K562 (cell line): Measurements from ENCODE around the gene SLC4A9. TPM values are rescaled to one million over a fixed set of nuclear protein-coding genes. Genes with fewer than 3 reads are reported as not detected.

Source experiments
- ATF7 ChIP-seq: fragments of 450-650 bp; IDR thresholded peaks from 2 replicates; pipeline ENCODE4 v1.7.1; 2014; ENCODE audit warnings: mild to moderate bottlenecking, moderate library complexity
- CREM ChIP-seq: IDR thresholded peaks from 2 replicates; pipeline ENCODE4 v1.6.1; 2014; ENCODE audit warnings: antibody characterized with exemption, low read depth
- ESRRA ChIP-seq: fragments of 450-650 bp; IDR thresholded peaks from 2 replicates; pipeline ENCODE4 v1.6.1; 2014; ENCODE audit warnings: low read depth, mild to moderate bottlenecking, moderate library complexity, borderline replicate concordance
- MAX ChIP-seq: sonication (generic); formaldehyde crosslinking; IDR thresholded peaks from 2 replicates; pipeline ENCODE4 v1.9.0; 2022; ENCODE audit warnings: mild to moderate bottlenecking, missing genetic modification reagents
- MTA3 ChIP-seq: fragments of 450-650 bp; formaldehyde crosslinking; IDR thresholded peaks from 2 replicates; pipeline ENCODE4 v1.6.1; 2017; ENCODE audit warnings: mild to moderate bottlenecking, borderline replicate concordance
- MYC ChIP-seq, 2 experiments: fragments of 250-450 bp in 1 of 2; sonication (Bioruptor Pico) in 1 of 2; IDR thresholded peaks; 2 replicates each; pipeline versions ENCODE4 v1.5.1 to v1.6.1; 2012 to 2021; ENCODE audit warnings: low read depth in 2 of 2, borderline replicate concordance in 1 of 2, improper control_type of control experiment in 1 of 2, low read length in 1 of 2, mild to moderate bottlenecking in 1 of 2, moderate library complexity in 1 of 2
- PATZ1 ChIP-seq: fragments of 250-450 bp; sonication (Bioruptor Pico); IDR thresholded peaks from 2 replicates; pipeline ENCODE4 v1.5.0; 2020; ENCODE audit warnings: mild to moderate bottlenecking, borderline replicate concordance
- REST ChIP-seq, 2 experiments: fragments of 450-650 bp; formaldehyde crosslinking in 1 of 2; IDR thresholded peaks; 2 replicates each; pipeline versions ENCODE4 v1.4.0 to v1.6.1; 2014 to 2020; ENCODE audit warnings: mild to moderate bottlenecking in 2 of 2, borderline replicate concordance in 1 of 2, low read depth in 1 of 2
- RFX1 ChIP-seq: fragments of 450-650 bp; IDR thresholded peaks from 2 replicates; pipeline ENCODE4 v1.6.1; 2016; ENCODE audit warnings: mild to moderate bottlenecking, moderate library complexity
- SIRT6 ChIP-seq: IDR thresholded peaks from one replicate; pipeline ENCODE4 v1.6.1; 2012; ENCODE audit warnings: low read depth, mild to moderate bottlenecking, control low read depth, inconsistent platforms, low read length, moderate library complexity
- SMARCA4 ChIP-seq: fragments of 450-650 bp; IDR thresholded peaks from 2 replicates; pipeline ENCODE4 v1.6.1; 2016
- ZEB2 ChIP-seq: fragments of 450-650 bp; IDR thresholded peaks from 2 replicates; pipeline ENCODE4 v1.6.1; 2016
- ZNF316 ChIP-seq: fragments of 450-650 bp; IDR thresholded peaks from 2 replicates; pipeline ENCODE4 v1.6.1; 2016
- ZNF740 ChIP-seq, 3 experiments: fragments of 200-800 bp in 1 of 3; sonication (Bioruptor generic) in 1 of 3; sonication (generic) in 1 of 3; formaldehyde crosslinking in 1 of 3; IDR thresholded peaks; 2 replicates each; pipeline versions ENCODE4 v1.6.1 to v1.8.0; 2016 to 2022; ENCODE audit warnings: mild to moderate bottlenecking in 2 of 3, missing compliant biosample characterization in 2 of 3, missing genetic modification characterization in 2 of 3, missing genetic modification reagents in 1 of 3
- ZNF77 ChIP-seq: fragments of 250-450 bp; sonication (Bioruptor Pico); IDR thresholded peaks from 2 replicates; pipeline ENCODE4 v1.5.0; 2020
- polyA plus RNA-seq, 8 experiments: library from polyadenylated mRNA; depleted of rRNA in 4 of 8; stranded (reverse) in 5 of 8; unstranded in 3 of 8; fragments of >200 nt; fragmentation: Nextera tagmentation in 2 of 8; fragmentation: Illumina TruSeq in 1 of 8; extraction: Ambion mirVana in 2 of 8; extraction: Trizol in 1 of 8; gene quantifications; 2 replicates each; pipeline versions ENCODE4 v1.2.1 to v1.2.3, GENCODE V29; 2011 to 2014; ENCODE audit warnings: inconsistent platforms in 1 of 8, missing spikeins in 1 of 8
- total RNA-seq, 7 experiments: library from RNA; depleted of rRNA in 6 of 7; stranded (reverse); fragments of >200 nt in 6 of 7; fragmentation: Illumina TruSeq in 2 of 7; extraction: Trizol in 2 of 7; gene quantifications; 2 replicates each; pipeline versions ENCODE4 v1.2.1 to v1.2.3, GENCODE V29; 2011 to 2021; ENCODE audit warnings: low replicate concordance in 1 of 7

Gene SLC4A9
- total and polyA plus RNA-seq, 9 of the 15 experiments (the other 6 are each of a cell fraction or from before 2014, with no cell fraction given) = 0.05 to 0.13 TPM; not detected in 7

- TF ChIP-seq REST (IDR thresholded peaks at IDR 0.05; ENCODE audit: borderline replicate concordance) (peak; percentile 74; the same call in 1 of the 2 replicates), REST (CRISPR knock-in tag; IDR thresholded peaks at IDR 0.05; ENCODE audit: low read depth) (no peak), ZNF77 (no peak), CREM (peak; percentile 53; the same call in 1 of the 2 replicates), MAX (CRISPR knock-in tag) (peak; percentile 69), RFX1 (peak; percentile 83), SIRT6 (no peak), MYC (IDR thresholded peaks at IDR 0.05; ENCODE audit: low read depth, low read length) (peak; percentile 64; the same call in 1 of the 2 replicates), MYC (CRISPR knock-in tag; IDR thresholded peaks at IDR 0.05; ENCODE audit: borderline replicate concordance, low read depth) (no peak), PATZ1 (CRISPR knock-in tag) (no peak), ZEB2 (peak; percentile 67; the same call in 1 of the 2 replicates), MTA3 (peak; percentile 50; the same call in 1 of the 2 replicates), ATF7 (peak; percentile 51; the same call in 1 of the 2 replicates), ZNF740 (CRISPR knock-in tag; IDR thresholded peaks at IDR 0.05) (no peak), ZNF740 (tag; IDR thresholded peaks at IDR 0.05) (no peak), SMARCA4 (no peak), ZNF316 (0 out of 2 replicates have a peak, but pooled peaks have one; percentile 12), ESRRA (0 out of 2 replicates have a peak, but pooled peaks have one; percentile 28)
These were observed 3.1 kb downstream of the SLC4A9 start (continued) for GRCh38 chr5:140362875-140363630.
